Choroid plexus epithelial cell (primary cell): Measurements from ENCODE around the gene OR2M7.
"Not testable (repeated sequence)": the region's sequence is repeated elsewhere in the genome, so short reads cannot be mapped to it uniquely, and the experiment has no call there.

ENCODE experiments used
- DNase-seq: peaks from one replicate; pipeline ENCODE4 v3.0.0-alpha.2; 2010; ENCODE audit warnings: low read depth
- H3K4me3 ChIP-seq: 2 replicates; pipeline ENCODE4 v1.5.1; 2011; ENCODE audit warnings: low read depth, mild to moderate bottlenecking, control low read depth, low read length, moderate library complexity
- CTCF ChIP-seq: conservative IDR thresholded peaks from 2 replicates; pipeline ENCODE4 v1.5.1; 2011; ENCODE audit warnings: low read depth, mild to moderate bottlenecking, control low read depth, inconsistent platforms, low read length, moderate library complexity

OR2M7 gene

GRCh38 chr1:248343451-248343850 lies 19.1 kb upstream of the OR2M7 start:
- no peak for TF ChIP-seq CTCF
- DNase-seq = no peak
- no peak overlapping the region for H3K4me3 ChIP-seq

- no peak overlapping the region for H3K4me3 ChIP-seq
- DNase-seq = no peak
- no peak for TF ChIP-seq CTCF
Observed at GRCh38 chr1:248316796-248317195, 7.6 kb downstream of the OR2M7 start.

- DNase-seq = not testable (repeated sequence)
Observed at GRCh38 chr1:248306740-248307139, 17.6 kb downstream of the OR2M7 start.

GRCh38 chr1:248306103-248306502 lies 18.3 kb downstream of the OR2M7 start:
- no peak for DNase-seq
- no peak for TF ChIP-seq CTCF
- H3K4me3 ChIP-seq = no peak overlapping the region

More at GRCh38 chr1:248306740-248307139, 17.6 kb downstream of the OR2M7 start:
- not testable (repeated sequence) for H3K4me3 ChIP-seq

- DNase-seq, H3K4me3 ChIP-seq: not testable (repeated sequence)
Observed at GRCh38 chr1:248305672-248306071, 18.7 kb downstream of the OR2M7 start.

GRCh38 chr1:248303324-248303723 lies 21.0 kb downstream of the OR2M7 start, which contains the start of gene OR2T12:
Gene OR2T12, minus strand, starts transcription at chr1:248303424. Its CDS starts 7,846 bp downstream, at chr1:248295578.
- no peak for DNase-seq
- TF ChIP-seq CTCF = no peak
- H3K4me3 ChIP-seq = no peak within 1 kb of the TSS

GRCh38 chr1:248288391-248288790 lies 36.0 kb downstream of the OR2M7 start:
- H3K4me3 ChIP-seq = no peak overlapping the region
- no peak for TF ChIP-seq CTCF
- no peak for DNase-seq

GRCh38 chr1:248277876-248278275 lies 46.5 kb downstream of the OR2M7 start, which contains the start of gene OR2T33:
Gene OR2T33, minus strand, starts transcription at chr1:248277976. Its CDS starts 4,162 bp downstream, at chr1:248273814.
- no peak for TF ChIP-seq CTCF
- DNase-seq = no peak
- no peak within 1 kb of the TSS for H3K4me3 ChIP-seq
